HG03558 (cell line): ENCODE measurements around the gene CANX.

Source experiments
- ATAC-seq: cut with Tn5 transposase; IDR thresholded peaks from one replicate; pipeline ENCODE4 v1.9.1; 2021; ENCODE audit warnings: moderate number of reproducible peaks; ENCODE audit not compliant: unreplicated experiment; ENCODE audit errors: extremely low read depth

The CANX gene

DNA sequence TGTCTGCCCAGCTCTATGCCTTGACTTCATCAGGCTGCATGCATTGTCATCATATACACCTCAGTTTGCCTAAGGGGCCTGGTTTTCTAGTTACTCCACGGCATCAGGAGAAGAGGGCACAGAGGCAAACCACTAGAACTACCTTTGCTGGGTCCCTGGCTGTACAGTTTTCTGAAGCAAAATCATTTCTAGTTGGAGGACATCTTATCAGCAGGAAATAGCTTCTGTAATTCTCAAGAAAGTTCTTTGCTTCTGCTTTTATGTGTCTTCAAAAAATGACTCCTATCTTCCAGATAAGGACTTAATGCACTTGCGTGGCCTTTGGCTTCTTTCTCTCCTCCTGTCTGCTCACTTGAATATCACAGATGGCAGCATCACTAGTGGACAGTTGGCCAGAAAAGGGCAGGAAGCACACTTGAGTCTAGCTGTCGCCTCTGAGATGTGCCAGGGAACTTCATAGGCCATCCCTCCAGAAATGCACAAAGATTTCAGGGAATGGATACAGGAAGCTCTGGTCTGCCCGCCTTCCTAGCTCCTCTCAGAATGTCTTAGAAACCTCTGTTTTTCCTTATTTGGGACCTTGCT lies 72.6 kb downstream of the CANX start:
- no peak for ATAC-seq

DNA sequence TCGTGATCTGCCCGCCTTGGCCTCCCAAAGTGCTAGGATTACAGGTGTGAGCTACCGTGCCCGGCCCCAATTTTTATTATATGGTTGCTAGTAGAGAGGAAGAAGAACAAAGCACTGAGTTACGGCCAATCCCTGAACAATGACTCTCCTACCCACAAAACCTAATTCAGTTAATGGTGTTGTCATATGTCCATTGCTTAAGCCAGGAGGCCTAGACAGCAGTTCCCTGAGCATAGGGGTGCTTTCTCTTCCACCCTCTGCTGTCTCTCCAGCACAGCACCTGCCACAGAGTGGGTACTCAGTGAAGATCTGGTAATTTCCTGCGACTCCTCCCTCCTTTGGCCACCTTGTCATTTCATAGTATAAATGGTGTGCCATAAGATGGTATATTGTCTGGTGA lies 73.6 kb downstream of the CANX start:
- ATAC-seq, result no peak

DNA sequence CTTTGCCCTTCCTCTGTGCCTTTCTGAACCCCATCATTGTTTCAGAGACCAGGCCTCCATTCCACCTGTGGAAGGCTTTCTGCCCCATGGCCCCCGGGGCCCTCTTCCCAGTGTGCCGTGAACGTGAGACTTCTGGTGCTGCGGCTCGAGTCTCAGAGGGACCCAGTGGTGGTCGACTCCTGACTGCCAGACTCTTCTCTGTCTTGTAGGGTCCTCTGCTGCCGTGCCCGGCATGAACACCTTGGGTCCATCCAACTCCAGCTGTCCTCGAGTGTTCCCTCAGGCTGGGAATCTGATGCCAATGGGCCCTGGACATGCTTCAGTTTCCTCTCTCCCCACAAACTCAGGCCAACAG lies 74.9 kb downstream of the CANX start:
- ATAC-seq, result no peak

DNA sequence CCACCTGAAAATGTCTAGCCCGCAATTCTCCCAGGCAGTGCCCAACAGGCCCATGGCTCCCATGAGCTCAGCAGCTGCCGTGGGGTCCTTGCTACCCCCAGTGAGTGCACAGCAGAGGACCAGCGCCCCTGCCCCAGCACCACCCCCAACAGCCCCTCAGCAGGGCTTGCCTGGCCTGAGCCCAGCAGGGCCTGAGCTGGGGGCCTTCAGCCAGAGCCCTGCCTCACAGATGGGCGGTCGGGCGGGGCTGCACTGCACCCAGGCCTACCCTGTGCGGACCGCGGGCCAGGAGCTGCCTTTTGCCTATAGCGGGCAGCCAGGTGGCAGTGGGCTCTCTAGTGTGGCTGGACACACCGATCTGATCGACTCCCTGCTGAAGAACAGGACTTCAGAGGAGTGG lies 75.7 kb downstream of the CANX start:
- ATAC-seq, result no peak

DNA sequence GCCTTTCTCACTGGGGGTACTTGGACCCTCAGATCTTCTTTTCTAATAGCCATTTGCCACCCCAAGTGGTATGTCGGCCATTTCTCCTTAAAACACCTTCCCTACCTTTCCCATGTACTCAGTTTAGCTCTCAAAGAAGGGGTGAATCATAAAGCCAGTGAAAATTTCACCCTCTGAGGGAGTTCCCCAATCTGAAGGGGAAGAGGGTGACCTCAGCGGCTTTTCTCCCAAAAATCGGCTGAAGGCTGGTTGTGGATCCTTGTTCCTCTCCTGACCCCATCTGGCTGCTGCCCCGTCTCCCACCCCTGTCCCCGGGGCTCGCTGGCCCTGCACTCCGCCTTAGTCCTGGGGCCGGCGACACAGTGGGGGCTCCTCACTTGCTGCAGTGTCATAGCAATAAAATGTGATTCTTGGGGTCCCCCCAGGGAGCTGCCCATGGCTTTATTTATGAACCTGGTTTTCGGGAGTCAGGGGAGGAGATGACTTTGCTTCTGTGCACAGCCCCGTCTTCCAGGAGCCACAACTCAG lies 77.7 kb downstream of the CANX start:
- no peak for ATAC-seq

DNA sequence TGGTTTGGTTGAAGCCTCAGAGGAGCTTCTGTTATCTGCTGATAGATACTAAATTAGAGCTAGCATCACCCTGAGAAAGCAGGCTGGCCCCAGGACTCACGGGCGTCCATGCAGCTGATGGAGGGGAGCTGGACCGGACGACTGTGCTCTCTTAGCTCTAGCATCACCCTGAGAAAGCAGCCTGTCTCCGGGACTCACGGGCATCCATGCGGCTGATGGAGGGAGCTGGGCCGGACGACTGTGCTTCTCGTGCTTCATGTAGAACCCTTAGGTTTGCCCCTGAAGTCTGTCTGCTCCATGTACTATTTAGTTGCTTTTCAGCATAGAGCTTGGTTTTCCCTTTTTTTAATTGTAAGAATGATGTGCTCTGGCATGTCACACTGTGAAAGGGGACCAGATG lies 78.7 kb downstream of the CANX start:
- ATAC-seq, result no peak

DNA sequence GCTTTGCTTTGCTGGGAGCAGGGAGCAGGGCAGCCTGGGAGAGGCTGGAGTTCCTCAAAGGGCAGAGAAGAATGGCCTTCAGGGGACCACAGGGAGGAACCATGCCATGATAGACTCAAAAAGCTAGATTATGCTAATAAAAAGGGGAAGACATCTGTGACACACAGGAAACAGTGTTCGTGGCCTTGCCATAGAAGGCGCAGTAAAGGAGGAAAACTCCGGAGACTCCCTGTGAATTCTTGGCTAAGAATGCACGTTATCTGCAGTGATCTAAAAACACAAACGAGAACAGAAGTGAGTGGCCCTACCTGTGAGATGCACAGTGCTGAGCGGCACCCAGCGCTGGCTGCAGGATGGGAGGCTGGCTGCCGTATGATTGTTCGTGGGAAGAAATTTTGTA lies 79.1 kb downstream of the CANX start:
- ATAC-seq, result no peak

DNA sequence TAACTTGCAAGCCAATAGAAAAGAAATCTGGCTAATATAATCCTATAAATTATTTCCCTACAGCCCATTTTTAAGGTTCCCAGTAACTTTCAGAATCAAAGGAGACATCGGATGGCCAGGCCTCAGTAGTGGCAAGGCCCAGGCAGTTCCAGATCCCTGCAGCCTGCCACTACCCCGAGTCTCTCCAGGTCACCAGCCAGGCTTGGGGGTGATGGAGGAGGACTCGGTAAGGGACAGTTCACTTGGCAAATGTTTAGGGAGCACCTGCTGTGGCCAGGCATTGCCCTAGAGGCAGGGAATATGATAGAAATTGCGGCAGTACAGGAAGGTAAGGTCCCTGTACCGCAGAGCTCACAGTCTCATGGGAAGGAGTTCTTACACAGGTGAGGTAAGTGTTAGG lies 79.8 kb downstream of the CANX start:
- no peak for ATAC-seq

DNA sequence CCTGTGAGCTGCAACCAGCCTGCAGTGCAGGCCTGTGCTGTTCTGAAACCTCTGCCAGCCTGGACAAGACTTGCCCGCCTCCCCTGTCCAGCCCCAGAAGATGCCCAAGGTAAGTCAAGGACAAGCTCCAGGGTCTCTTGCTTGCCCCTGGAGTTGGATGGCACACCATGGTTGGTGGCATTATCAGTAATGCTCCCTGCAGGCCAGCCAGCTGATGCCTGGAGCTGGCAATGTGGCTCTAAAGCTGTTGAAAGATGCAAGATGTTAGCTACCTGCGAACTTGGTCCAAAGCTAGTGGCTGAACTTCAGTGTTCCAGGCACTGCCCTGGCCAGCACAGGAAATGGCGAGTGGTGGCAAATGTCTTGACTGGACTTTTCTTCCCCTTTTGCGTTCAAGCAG lies 81.1 kb downstream of the CANX start:
- no peak for ATAC-seq

DNA sequence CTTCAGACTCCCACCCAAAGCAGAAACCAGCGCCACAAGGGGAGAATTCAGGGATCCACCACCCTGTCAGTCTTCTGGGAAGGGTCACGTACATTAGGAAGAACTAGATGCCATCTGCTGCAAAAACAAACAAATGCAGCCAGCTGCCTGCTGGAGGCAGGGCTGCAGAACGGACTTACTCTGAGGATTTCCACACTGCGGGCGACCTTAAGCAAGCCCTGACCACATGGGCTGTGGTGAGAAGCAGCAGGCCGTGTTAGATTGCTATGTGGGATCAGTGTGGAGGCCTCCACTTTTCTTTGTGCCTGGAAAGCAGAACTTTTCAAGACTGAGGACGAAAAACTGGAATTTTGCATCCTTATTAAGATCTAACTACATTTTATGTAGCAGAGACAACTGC lies 81.6 kb downstream of the CANX start:
- ATAC-seq, result no peak
